D721Med (cell line): ENCODE data around the gene ZFPL1.

ENCODE experiments used
- DNase-seq: peaks from one replicate; pipeline ENCODE4 v3.0.0; 2011; ENCODE audit warnings: low spot score; ENCODE audit not compliant: insufficient read length
- FAIRE-seq: peaks from 2 replicates; lab custom pipeline; 2011; peaks lifted over from hg19 to GRCh38; lab: Jason Lieb, UNC
- TF ChIP-seq, protein P1 (sequence below): IDR thresholded peaks from 2 replicates; pipeline ENCODE4 v1.5.1; 2012; ENCODE audit warnings: mild to moderate bottlenecking, control low read depth; ENCODE audit not compliant: insufficient read depth; ENCODE audit errors: missing control alignments

ZFPL1 gene

DNA sequence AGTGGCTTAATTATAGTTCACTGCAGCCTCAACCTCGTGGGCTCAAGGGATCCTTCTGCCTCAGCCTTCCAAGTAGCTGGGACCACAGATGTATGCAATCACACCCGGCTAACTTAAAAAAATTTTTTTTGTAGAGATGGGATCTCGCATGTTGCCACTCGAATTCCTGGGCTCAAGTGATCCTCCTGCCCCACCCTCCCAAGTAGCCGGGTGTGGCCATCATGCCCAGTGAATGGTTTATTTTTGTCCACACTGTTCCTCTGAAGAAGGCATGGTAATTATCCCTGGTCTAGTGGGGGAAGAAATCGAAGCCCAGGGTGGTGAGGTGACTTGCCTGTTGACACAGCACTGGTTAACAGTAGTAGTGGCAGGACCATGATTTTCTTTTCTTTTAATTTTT lies 41.1 kb upstream of the ZFPL1 start:
- no peak for FAIRE-seq

DNA sequence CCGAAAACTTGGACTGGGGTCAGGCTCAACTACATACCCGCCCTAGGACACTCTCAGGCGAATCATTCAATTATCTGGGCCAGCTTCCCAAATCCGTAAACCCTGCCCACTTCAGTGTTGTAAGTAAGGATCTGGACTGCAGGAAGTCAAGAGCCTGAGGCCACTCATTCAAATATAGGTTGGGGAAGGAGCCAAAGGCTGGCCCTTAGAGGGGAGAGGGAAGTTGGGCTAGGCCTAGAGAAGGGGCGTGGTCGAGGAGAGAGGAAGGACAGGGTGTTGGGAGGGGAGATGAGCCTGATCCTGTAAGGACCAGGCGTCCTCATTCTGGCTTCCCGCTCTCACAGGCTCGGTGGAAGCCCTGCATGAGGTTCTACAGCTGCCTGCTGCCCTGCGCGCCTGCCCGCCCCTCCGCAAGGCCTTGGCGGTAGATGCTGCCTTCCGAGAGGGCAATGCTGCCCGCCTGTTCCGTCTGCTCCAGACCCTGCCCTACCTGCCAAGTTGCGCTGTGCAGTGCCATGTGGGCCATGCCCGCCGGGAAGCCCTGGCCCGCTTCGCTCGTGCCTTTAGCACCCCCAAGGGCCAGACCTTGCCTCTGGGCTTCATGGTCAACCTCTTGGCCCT lies 40.0 kb upstream of the ZFPL1 start:
- FAIRE-seq (no peak), DNase-seq (no peak)
- TF ChIP-seq, protein P1, sequence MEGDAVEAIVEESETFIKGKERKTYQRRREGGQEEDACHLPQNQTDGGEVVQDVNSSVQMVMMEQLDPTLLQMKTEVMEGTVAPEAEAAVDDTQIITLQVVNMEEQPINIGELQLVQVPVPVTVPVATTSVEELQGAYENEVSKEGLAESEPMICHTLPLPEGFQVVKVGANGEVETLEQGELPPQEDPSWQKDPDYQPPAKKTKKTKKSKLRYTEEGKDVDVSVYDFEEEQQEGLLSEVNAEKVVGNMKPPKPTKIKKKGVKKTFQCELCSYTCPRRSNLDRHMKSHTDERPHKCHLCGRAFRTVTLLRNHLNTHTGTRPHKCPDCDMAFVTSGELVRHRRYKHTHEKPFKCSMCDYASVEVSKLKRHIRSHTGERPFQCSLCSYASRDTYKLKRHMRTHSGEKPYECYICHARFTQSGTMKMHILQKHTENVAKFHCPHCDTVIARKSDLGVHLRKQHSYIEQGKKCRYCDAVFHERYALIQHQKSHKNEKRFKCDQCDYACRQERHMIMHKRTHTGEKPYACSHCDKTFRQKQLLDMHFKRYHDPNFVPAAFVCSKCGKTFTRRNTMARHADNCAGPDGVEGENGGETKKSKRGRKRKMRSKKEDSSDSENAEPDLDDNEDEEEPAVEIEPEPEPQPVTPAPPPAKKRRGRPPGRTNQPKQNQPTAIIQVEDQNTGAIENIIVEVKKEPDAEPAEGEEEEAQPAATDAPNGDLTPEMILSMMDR = no peak

More for the DNA sequence above, 41.1 kb upstream of the ZFPL1 start:
- TF ChIP-seq, protein P1 = no peak
- DNase-seq = no peak

DNA sequence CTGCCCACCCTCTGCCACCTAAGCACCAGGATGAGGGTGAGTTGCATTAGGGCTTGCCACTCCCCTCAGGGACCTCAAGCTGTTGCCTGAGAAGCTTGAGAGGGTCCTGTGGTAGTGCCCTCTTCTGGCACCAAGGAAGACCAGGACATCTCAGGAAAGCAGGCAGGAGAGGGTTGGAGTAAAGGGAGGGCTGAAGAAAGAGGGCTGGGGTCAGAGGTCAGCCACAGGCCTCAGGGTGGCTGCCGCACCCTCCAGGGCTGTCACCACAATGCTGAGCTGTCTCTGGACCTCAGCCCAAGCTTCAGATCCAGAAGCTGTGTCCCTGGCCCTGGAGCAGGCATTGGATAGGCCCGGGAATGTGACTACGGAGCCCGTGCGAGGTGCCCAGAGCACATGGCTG lies 39.0 kb upstream of the ZFPL1 start:
- DNase-seq = no peak
- no peak for FAIRE-seq
- TF ChIP-seq, protein P1 = no peak

DNA sequence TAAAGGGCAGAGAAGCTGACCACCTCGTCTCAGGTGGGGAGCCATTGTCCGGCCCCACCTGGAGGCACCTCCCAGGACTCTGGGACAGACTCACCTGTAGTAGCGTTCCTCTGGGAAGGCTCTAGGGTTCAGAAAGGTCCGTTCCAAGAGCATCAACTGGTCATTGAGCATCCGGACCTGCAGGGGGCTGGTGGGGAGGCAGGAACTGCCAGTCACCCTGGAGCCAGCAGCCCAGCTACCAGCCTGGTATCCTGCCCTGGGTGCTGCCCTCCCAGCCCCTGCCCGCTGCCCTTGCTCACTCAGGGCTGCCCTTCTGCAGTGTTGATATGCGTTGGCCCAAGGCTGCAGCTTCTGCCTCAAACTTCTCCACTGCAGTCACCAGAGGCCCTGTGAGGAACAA lies 38.3 kb upstream of the ZFPL1 start:
- TF ChIP-seq, protein P1 = no peak
- no peak for FAIRE-seq
- no peak for DNase-seq

DNA sequence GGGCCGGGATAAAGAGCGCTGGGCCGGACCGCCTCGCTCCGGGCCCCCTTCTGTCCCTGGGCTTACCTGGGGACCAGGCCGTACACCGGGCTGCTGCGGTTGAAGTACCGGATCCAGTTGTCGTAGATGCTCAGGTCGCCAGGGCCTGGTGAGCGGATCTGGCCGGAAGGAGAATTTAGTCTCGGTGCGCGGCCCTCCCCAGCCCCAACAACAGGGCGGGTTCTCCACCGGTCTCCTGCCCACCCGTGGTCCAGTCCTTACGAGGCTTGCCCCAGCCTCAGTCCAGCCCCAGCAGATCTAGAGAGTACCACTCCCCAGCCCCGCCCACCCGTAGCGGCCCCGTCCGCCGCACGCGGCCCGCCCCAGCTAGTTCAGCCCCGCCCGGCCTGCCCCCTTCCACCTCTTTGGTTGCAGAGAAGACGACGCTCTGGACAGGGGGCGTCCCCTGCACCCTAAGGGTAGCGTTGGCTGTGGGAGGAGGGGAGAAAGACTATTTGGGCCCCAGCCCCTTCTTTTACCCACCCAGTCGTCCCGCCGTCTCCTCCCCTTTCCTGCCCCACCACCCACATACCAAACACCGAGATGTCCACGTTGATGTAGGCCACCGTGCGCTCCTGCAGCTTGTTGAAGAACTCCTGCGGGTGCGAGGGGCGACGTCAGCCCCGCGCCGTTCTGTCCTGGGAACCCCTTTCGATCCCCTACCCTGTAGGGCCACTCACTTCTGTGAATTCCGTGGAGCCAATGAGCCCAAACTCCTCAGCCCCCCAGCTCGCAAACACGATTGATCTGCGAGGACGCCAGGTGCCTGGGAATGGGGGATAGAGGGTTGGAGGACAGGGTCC lies 36.2 kb upstream of the ZFPL1 start:
- FAIRE-seq = no peak
- TF ChIP-seq, protein P1 = no peak
- no peak for DNase-seq

DNA sequence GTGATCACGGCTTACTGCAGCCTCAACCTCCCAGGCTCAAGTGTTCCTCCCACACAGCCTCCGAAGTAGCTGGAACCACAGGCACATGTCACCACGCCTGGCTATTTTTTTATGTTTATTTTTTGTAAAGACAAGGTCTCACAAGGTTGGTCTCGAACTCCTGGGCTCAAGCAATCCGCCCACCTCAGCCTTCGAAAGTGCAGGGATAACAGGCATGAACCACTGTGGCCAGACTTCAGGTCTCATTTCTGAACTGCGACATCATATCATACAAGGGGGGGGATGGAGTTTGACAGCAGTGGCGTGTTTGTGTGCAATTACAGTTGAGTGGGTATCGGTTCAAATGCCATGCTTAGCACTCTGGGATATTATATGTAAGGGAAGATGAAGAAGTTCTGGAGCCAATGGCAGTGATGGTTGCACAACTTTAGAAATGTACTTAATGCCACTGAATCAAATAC lies 32.6 kb upstream of the ZFPL1 start:
- no peak for FAIRE-seq
- TF ChIP-seq, protein P1 = no peak
- DNase-seq = no peak

DNA sequence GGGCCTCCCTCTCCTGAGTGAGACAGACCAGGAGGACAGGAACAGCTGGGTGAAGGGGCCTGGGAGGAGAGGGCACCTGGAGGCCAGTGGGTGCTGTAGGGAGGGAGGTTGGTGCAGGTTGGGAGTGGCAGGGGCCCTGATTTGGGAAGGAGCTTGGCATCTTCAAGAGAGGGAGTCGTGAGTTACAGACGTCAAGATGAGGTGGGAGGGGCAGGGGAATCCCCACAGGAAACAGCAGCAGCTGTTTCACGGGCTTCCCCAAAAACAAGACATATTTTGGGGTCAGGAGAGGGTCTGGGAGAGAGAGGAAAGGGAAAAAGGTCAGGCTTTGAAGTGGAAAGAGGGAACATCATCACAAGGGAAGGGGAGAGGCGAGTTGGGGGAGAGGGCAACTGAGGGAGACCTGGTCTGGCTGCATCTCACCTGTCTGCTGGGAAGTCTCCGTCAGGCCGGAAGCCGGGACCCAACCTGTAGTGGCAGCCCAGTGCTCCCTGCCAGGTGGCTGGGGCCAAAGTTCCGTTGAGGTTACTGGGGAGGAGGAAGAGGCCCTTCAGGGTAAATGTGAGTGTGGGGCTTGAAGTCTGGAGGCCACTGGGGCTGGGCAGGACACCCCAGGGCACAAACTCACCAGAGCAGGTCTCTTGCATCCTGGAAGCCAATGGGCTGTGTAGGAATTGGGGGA lies 30.1 kb upstream of the ZFPL1 start:
- FAIRE-seq (no peak), DNase-seq (no peak)
- TF ChIP-seq, protein P1 = no peak
